ENCODE data around the gene C1QTNF6. TPM values are rescaled to one million over a fixed set of nuclear protein-coding genes. Genes with fewer than 3 reads are reported as not detected.
A peak's percentile ranks its signal among the peaks of the same experiment; 100 is the strongest.

The C1QTNF6 gene
- total and polyA plus RNA-seq, 2 of the 8 experiments (the other 6 are each of a cell fraction or from before 2014, with no cell fraction given), result 3.1 to 6.5 TPM

DNA sequence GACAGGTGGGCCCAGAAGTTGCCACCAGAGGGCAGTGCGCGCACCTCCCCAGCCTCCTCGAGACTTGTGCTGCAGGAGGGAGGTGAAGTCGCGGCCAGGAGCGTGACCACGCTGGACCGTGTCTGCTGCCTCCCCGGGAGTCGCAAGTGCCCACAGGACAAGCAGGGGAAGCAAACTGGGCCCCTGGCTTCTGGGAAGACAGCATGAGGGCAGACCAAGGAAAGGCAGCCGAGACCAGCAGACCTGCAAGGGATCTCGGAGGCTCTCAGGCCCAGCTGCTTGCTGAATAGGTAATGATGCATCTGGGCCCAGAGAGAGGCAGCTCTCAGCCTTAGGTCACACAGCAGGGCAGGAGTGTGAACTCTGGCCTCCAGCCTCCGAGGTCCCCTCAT lies 21.4 kb downstream of the C1QTNF6 start (continued):
- TF ChIP-seq HDAC2 (IDR thresholded peaks at IDR 0.05; ENCODE audit: borderline replicate concordance in 1 of 2, low read depth in 2 of 2, low read length in 2 of 2) (no peak), POLR2A (IDR thresholded peaks at IDR 0.05; ENCODE audit: control extremely low read depth in 1 of 2, low read depth in 2 of 2, low read length in 2 of 2) (no peak), SIX5 (IDR thresholded peaks at IDR 0.05; ENCODE audit: low read depth, low read length) (no peak), TEAD4 (IDR thresholded peaks at IDR 0.05; ENCODE audit: low read depth, low read length) (no peak), SRF (IDR thresholded peaks at IDR 0.05; ENCODE audit: low read depth, low read length) (no peak), KDM4A (IDR thresholded peaks at IDR 0.05; ENCODE audit: low read depth, low read length, severe bottlenecking) (no peak), CEBPB (IDR thresholded peaks at IDR 0.05; ENCODE audit: low read depth, low read length) (no peak), EZH2 (IDR thresholded peaks at IDR 0.05; ENCODE audit: low read depth, low read length, severe bottlenecking) (no peak), TAF7 (optimal IDR thresholded peaks at IDR 0.05; ENCODE audit: borderline replicate concordance, low read depth, low read length) (no peak), KDM5A (IDR thresholded peaks at IDR 0.05; ENCODE audit: low read length) (no peak), NRF1 (IDR thresholded peaks at IDR 0.05; ENCODE audit: low read depth, low read length) (no peak), RNF2 (IDR thresholded peaks at IDR 0.05; ENCODE audit: borderline replicate concordance, low read depth, low read length, missing control alignments, poor library complexity, severe bottlenecking) (no peak), KDM1A (IDR thresholded peaks at IDR 0.05; ENCODE audit: borderline replicate concordance, low read length) (peak; percentile 95; the same call in 1 of the 2 replicates), CREB1 (IDR thresholded peaks at IDR 0.05) (0 out of 2 replicates have a peak, but pooled peaks have one; percentile 17), SP4 (IDR thresholded peaks at IDR 0.05; ENCODE audit: low read length) (no peak), SUZ12 (IDR thresholded peaks at IDR 0.05; ENCODE audit: low read length) (no peak), JUN (IDR thresholded peaks at IDR 0.05; ENCODE audit: low read depth, low read length) (no peak), SP1 (IDR thresholded peaks at IDR 0.05; ENCODE audit: low read depth, low read length) (no peak), SAP30 (IDR thresholded peaks at IDR 0.05; ENCODE audit: insufficient read depth, insufficient replicate concordance, low read length) (no peak), EGR1 (IDR thresholded peaks at IDR 0.05; ENCODE audit: borderline replicate concordance, low read depth, low read length) (no peak)
- TF ChIP-seq, protein P1, sequence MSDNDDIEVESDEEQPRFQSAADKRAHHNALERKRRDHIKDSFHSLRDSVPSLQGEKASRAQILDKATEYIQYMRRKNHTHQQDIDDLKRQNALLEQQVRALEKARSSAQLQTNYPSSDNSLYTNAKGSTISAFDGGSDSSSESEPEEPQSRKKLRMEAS (IDR thresholded peaks at IDR 0.05), result peak; percentile 47; the same call in 1 of the 2 replicates
- TF ChIP-seq, protein P2, sequence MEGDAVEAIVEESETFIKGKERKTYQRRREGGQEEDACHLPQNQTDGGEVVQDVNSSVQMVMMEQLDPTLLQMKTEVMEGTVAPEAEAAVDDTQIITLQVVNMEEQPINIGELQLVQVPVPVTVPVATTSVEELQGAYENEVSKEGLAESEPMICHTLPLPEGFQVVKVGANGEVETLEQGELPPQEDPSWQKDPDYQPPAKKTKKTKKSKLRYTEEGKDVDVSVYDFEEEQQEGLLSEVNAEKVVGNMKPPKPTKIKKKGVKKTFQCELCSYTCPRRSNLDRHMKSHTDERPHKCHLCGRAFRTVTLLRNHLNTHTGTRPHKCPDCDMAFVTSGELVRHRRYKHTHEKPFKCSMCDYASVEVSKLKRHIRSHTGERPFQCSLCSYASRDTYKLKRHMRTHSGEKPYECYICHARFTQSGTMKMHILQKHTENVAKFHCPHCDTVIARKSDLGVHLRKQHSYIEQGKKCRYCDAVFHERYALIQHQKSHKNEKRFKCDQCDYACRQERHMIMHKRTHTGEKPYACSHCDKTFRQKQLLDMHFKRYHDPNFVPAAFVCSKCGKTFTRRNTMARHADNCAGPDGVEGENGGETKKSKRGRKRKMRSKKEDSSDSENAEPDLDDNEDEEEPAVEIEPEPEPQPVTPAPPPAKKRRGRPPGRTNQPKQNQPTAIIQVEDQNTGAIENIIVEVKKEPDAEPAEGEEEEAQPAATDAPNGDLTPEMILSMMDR (IDR thresholded peaks at IDR 0.05; ENCODE audit: control extremely low read depth in 1 of 3, insufficient read depth in 1 of 3, low read depth in 1 of 3, low read length in 3 of 3), result peak; percentile 87 to 94 (median 92)

All from H1 (cell line).